GM20000 (cell line): ENCODE data around the gene SNX11.

Experiments
- DNase-seq: peaks from one replicate; pipeline ENCODE4 v3.0.0; 2012; ENCODE audit warnings: low spot score
- TF ChIP-seq, protein P1 (sequence below): IDR thresholded peaks from 2 replicates; pipeline ENCODE4 v1.5.1; 2012; ENCODE audit warnings: mild to moderate bottlenecking, control low read depth; ENCODE audit errors: extremely low read depth, missing control alignments

Gene SNX11

GRCh38 chr17:48163809-48164208 lies 56.2 kb downstream of the SNX11 start:
- TF ChIP-seq, protein P1, sequence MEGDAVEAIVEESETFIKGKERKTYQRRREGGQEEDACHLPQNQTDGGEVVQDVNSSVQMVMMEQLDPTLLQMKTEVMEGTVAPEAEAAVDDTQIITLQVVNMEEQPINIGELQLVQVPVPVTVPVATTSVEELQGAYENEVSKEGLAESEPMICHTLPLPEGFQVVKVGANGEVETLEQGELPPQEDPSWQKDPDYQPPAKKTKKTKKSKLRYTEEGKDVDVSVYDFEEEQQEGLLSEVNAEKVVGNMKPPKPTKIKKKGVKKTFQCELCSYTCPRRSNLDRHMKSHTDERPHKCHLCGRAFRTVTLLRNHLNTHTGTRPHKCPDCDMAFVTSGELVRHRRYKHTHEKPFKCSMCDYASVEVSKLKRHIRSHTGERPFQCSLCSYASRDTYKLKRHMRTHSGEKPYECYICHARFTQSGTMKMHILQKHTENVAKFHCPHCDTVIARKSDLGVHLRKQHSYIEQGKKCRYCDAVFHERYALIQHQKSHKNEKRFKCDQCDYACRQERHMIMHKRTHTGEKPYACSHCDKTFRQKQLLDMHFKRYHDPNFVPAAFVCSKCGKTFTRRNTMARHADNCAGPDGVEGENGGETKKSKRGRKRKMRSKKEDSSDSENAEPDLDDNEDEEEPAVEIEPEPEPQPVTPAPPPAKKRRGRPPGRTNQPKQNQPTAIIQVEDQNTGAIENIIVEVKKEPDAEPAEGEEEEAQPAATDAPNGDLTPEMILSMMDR, result no peak
- DNase-seq, result no peak

- TF ChIP-seq, protein P1, result no peak
- DNase-seq, result no peak
Observed at GRCh38 chr17:48169926-48170325, 62.4 kb downstream of the SNX11 start.
